Gastroesophageal sphincter (tissue), 3 donors: ENCODE data around the gene RGN.

Experiments
- CTCF ChIP-seq, 4 experiments: fragments of 200-600 bp in 2 of 4; fragments of 450-650 bp in 2 of 4; sonication (generic) in 1 of 4; IDR thresholded peaks; one replicate each; pipeline ENCODE4 v1.5.1; 2017 to 2019; ENCODE audit warnings: antibody characterized with exemption in 4 of 4, mild to moderate bottlenecking in 2 of 4, moderate library complexity in 2 of 4
- EP300 ChIP-seq: sonication (generic); formaldehyde crosslinking; IDR thresholded peaks from one replicate; pipeline ENCODE4 v1.6.1; 2017; ENCODE audit warnings: antibody characterized with exemption, mild to moderate bottlenecking
- POLR2A ChIP-seq, 2 donors: fragments of 450-650 bp; IDR thresholded peaks; one replicate each; pipeline ENCODE4 v1.6.1; 2017; ENCODE audit warnings: antibody characterized with exemption in 2 of 2, mild to moderate bottlenecking in 2 of 2, moderate library complexity in 1 of 2

GRCh38 chrX:47068720-47069119 is 9.5 kb upstream of the RGN start:
- TF ChIP-seq CTCF (IDR thresholded peaks at IDR 0.05) (no peak), POLR2A (IDR thresholded peaks at IDR 0.05) (no peak), EP300 (no peak)
